ENCODE measurements around the gene RPA1.

The RPA1 gene

GRCh38 chr17:1870592-1870991, 40.8 kb downstream of the RPA1 start:
- Histone ChIP-seq H3K9ac (ENCODE audit: low read length) (no peak overlapping the region), H3K9me2 (replicated peaks; ENCODE audit: insufficient read depth, low read length) (no peaks in the 10 kb centered on the region), H4K20me1 (ENCODE audit: insufficient read depth, low read length) (no peaks in the 10 kb centered on the region), H3K27ac (ENCODE audit: low read length) (no peak overlapping the region), H3K27me3 (replicated peaks; ENCODE audit: insufficient read depth, low read length) (no peaks in the 10 kb centered on the region), H3K9me3 (replicated peaks; ENCODE audit: insufficient read depth, low read length) (no peaks in the 10 kb centered on the region), H3K79me2 (ENCODE audit: low read length) (no peaks in the 10 kb centered on the region; the same call in none of the 2 replicates), H3K4me3 (ENCODE audit: low read length) (no peak overlapping the region), H2AFZ (ENCODE audit: low read length) (no peak overlapping the region), H3K4me1 (ENCODE audit: low read length) (no peaks in the 10 kb centered on the region), H3K4me2 (ENCODE audit: low read depth, low read length) (no peak overlapping the region), H3K36me3 (replicated peaks; ENCODE audit: insufficient read depth, low read length) (no peaks in the 10 kb centered on the region; the same call in 1 of the 2 replicates), H3F3A (ENCODE audit: insufficient read depth, low read length) (no peaks in the 10 kb centered on the region)
- TF ChIP-seq EZH2phosphoT487 (IDR thresholded peaks at IDR 0.05; ENCODE audit: low read length) = no peak
- no peak for TF ChIP-seq CTCF (IDR thresholded peaks at IDR 0.05; ENCODE audit: low read length)
- no peak for TF ChIP-seq EZH2 (optimal IDR thresholded peaks at IDR 0.05; ENCODE audit: low read depth, low read length)
- DNase-seq = peak; percentile 14

GRCh38 chr17:1871756-1872155, 42.0 kb downstream of the RPA1 start:
- Histone ChIP-seq H3K4me2 (ENCODE audit: low read depth, low read length) (no peak overlapping the region), H3K4me1 (ENCODE audit: low read length) (no peaks in the 10 kb centered on the region), H3K79me2 (ENCODE audit: low read length) (no peaks in the 10 kb centered on the region; the same call in none of the 2 replicates), H2AFZ (ENCODE audit: low read length) (no peak overlapping the region), H3K9me3 (replicated peaks; ENCODE audit: insufficient read depth, low read length) (no peaks in the 10 kb centered on the region), H3K9me2 (replicated peaks; ENCODE audit: insufficient read depth, low read length) (no peaks in the 10 kb centered on the region), H4K20me1 (ENCODE audit: insufficient read depth, low read length) (no peaks in the 10 kb centered on the region), H3K9ac (ENCODE audit: low read length) (no peak overlapping the region), H3F3A (ENCODE audit: insufficient read depth, low read length) (no peaks in the 10 kb centered on the region), H3K36me3 (replicated peaks; ENCODE audit: insufficient read depth, low read length) (no peaks in the 10 kb centered on the region), H3K27me3 (replicated peaks; ENCODE audit: insufficient read depth, low read length) (no peaks in the 10 kb centered on the region), H3K27ac (ENCODE audit: low read length) (no peak overlapping the region), H3K4me3 (ENCODE audit: low read length) (no peak overlapping the region)
- no peak for DNase-seq
- TF ChIP-seq EZH2phosphoT487 (IDR thresholded peaks at IDR 0.05; ENCODE audit: low read length) (no peak), CTCF (IDR thresholded peaks at IDR 0.05; ENCODE audit: low read length) (no peak), EZH2 (optimal IDR thresholded peaks at IDR 0.05; ENCODE audit: low read depth, low read length) (no peak)

DNA sequence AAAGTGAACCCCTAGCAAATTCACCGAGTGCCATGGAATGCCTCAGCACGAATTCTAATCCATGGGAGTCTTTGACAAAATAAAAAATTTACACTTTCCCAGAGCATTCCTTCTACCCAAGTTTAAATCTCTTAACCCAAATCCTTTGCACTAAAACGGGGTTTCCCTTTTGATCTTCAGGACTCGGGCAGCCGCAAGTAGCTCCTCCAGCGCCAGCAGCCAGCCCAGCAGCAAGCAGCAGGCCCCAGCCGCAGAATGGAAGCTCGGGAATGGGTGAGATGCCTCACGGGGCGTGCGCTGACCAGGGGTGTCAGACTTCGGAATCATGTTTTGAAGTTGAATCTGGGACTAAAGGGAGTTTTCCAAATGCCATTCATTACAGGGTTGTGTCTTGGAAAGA, 42.4 kb downstream of the RPA1 start:
- Histone ChIP-seq H3K9me3 (replicated peaks; ENCODE audit: insufficient read depth, low read length) (no peaks in the 10 kb centered on the region), H3K4me3 (ENCODE audit: low read length) (no peak overlapping the region), H3K4me2 (ENCODE audit: low read depth, low read length) (no peak overlapping the region), H3K36me3 (replicated peaks; ENCODE audit: insufficient read depth, low read length) (peaks cover 5% of the 10 kb centered on the region), H3K9me2 (replicated peaks; ENCODE audit: insufficient read depth, low read length) (no peaks in the 10 kb centered on the region), H3K27me3 (replicated peaks; ENCODE audit: insufficient read depth, low read length) (no peaks in the 10 kb centered on the region), H3F3A (ENCODE audit: insufficient read depth, low read length) (no peaks in the 10 kb centered on the region), H3K9ac (ENCODE audit: low read length) (no peak overlapping the region), H3K79me2 (ENCODE audit: low read length) (no peaks in the 10 kb centered on the region; the same call in 1 of the 2 replicates), H3K27ac (ENCODE audit: low read length) (no peak overlapping the region), H3K4me1 (ENCODE audit: low read length) (no peaks in the 10 kb centered on the region), H4K20me1 (ENCODE audit: insufficient read depth, low read length) (no peaks in the 10 kb centered on the region), H2AFZ (ENCODE audit: low read length) (no peak overlapping the region)
- no peak for TF ChIP-seq EZH2phosphoT487 (IDR thresholded peaks at IDR 0.05; ENCODE audit: low read length)
- no peak for TF ChIP-seq EZH2 (optimal IDR thresholded peaks at IDR 0.05; ENCODE audit: low read depth, low read length)
- no peak for TF ChIP-seq CTCF (IDR thresholded peaks at IDR 0.05; ENCODE audit: low read length)
- no peak for DNase-seq

All from MM.1S (cell line).